Hair follicle dermal papilla cell (primary cell): ENCODE data around the gene GAREM1. TPM values are rescaled to one million over a fixed set of nuclear protein-coding genes. Genes with fewer than 3 reads are reported as not detected.

ENCODE experiments used
- small RNA-seq: library from RNA; depleted of rRNA; stranded (forward); fragments of <200 nt; gene quantifications from one replicate; pipeline ENCODE3, GENCODE V24; 2012
- total RNA-seq: library from RNA; depleted of rRNA; stranded (reverse); fragments of >200 nt; gene quantifications from 2 replicates; pipeline ENCODE4 v1.2.3, GENCODE V29; 2012

Gene GAREM1
- total RNA-seq: 3.0 and 3.7 TPM in 2 replicates

GRCh38 chr18:32470714-32471633 lies at the start of gene GAREM1:
TSS of gene GAREM1 (minus strand) at chr18:32470882. CDS start at chr18:32470428, 454 bp downstream.

Small RNAs within 50 kb of the gene (small RNA-seq; reads per million reads assigned to genes)
- gene RF00019: not detected
